GM12865 (cell line): ENCODE data around the gene SMPD3.

Source experiments
- DNase-seq: peaks from one replicate; pipeline ENCODE4 v3.0.0; 2010; ENCODE audit warnings: low read depth
- H3K4me3 ChIP-seq: 2 replicates; pipeline ENCODE4 v1.5.1; 2011; ENCODE audit warnings: mild to moderate bottlenecking, low read depth, low read length, control low read depth
- TF ChIP-seq, protein P1 (sequence below): IDR thresholded peaks from 2 replicates; pipeline ENCODE4 v1.5.1; 2011; ENCODE audit warnings: low read length, control low read depth, low read depth, inconsistent platforms; ENCODE audit not compliant: insufficient read depth; ENCODE audit errors: missing control alignments

The SMPD3 gene

DNA sequence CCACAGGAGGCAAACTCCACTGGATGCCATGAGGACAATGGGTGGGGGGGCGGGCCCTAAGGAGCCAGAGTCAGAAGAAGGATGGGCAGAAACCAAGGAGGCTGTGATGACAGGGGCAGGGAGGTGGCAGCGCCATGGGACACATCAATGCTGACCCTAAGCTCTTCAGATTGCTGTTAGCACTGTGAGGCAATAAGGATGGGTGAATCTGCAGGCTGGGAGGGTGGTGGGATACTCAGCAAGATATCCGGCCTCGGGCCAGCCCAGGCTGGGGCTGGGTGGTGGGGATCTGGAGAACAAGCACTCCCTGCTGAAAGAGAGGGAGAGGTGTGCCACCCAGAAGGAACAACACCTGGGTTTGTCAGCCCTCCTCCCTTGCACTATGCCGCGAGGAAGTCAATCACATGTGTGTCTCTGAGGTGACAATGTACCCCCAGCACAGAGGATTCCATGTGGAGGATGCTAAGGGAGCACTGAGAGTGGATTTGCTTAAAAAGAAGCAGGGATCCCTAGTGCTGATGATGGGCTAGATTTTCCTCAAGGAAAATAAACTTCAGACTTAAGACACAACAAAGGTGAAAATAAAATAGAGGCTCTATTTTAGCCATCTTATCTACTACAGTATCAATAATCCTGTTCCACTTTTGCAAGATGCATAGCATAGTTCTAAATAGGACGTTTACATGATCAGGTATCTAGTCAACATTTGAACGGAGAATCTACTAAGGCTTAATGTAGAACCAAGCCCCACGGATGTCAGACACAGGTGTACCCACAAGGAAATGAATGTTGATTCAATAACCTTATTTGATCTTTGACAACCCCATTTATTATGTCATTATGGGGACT, 22.6 kb downstream of the SMPD3 start:
- TF ChIP-seq, protein P1, sequence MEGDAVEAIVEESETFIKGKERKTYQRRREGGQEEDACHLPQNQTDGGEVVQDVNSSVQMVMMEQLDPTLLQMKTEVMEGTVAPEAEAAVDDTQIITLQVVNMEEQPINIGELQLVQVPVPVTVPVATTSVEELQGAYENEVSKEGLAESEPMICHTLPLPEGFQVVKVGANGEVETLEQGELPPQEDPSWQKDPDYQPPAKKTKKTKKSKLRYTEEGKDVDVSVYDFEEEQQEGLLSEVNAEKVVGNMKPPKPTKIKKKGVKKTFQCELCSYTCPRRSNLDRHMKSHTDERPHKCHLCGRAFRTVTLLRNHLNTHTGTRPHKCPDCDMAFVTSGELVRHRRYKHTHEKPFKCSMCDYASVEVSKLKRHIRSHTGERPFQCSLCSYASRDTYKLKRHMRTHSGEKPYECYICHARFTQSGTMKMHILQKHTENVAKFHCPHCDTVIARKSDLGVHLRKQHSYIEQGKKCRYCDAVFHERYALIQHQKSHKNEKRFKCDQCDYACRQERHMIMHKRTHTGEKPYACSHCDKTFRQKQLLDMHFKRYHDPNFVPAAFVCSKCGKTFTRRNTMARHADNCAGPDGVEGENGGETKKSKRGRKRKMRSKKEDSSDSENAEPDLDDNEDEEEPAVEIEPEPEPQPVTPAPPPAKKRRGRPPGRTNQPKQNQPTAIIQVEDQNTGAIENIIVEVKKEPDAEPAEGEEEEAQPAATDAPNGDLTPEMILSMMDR = no peak
- H3K4me3 ChIP-seq = no peak overlapping the region
- no peak for DNase-seq

DNA sequence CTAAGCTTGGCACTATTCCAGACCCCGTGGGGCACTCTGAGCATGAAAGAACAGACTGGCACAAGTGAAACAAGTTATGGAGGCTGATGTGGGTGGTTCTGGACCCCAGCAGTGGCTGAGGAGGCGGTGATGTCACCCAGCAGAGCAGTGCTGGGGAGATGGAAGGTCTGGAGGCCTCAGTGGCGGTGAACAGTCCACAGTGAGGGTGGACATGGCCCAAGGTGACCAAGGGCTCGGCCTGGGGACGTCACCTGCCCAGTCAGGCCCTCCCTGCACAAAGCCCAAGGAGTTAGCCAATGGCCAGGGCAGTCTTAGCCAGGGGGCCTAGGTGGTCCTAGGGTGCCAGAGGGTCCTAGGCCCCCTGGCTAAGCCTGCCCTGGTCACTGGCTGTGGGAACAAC, 24.5 kb downstream of the SMPD3 start:
- no peak for DNase-seq
- TF ChIP-seq, protein P1 = no peak
- no peak overlapping the region for H3K4me3 ChIP-seq

DNA sequence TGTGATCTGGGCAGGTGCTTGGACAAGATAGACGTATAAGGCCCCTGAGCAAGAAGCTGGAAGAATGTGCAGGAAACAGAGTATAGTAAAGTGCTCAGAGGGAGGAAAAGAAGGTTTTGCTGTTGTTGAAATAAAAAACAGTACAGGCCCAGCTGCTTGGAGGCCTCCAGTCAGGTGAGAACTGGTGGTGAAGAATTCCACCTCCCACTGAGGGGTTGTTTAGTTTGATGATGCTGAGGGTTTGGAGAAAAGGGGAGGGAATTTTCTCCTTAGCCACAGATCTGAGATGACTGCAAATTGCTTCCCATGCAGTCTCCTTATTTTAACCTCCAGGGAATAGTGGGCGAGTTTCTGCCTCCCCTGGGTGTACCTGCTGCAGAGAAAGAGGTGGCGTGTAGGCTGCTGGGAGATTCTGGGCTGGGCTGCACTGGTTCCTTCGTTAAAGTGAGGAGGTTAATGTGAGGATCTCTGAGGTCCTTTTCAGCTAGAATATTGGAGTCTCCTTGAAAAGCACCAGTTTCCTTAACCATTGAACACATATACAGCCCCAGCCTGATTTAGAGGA, 25.8 kb downstream of the SMPD3 start:
- no peak overlapping the region for H3K4me3 ChIP-seq
- TF ChIP-seq, protein P1 = no peak
- DNase-seq = no peak

DNA sequence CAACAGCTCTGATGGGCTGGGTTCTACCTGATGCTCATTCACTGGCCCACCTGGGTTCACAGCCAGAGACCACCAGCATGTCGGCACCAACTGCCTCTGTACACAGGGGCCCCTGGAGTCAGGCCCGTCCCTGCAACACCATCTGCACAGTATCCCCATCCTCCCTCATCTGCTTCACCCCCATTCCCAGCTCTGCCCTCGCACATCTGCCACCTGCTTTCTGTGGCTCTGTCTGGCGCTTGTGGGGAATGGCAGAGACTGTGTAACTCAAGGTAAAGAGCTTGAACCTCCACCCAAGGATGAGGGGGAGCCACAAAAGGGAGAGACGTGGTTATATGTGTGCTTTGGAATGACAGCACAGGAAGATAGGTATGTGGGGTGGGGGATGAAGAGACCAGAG, 27.2 kb downstream of the SMPD3 start:
- DNase-seq = no peak
- H3K4me3 ChIP-seq = no peak overlapping the region
- TF ChIP-seq, protein P1 = no peak

DNA sequence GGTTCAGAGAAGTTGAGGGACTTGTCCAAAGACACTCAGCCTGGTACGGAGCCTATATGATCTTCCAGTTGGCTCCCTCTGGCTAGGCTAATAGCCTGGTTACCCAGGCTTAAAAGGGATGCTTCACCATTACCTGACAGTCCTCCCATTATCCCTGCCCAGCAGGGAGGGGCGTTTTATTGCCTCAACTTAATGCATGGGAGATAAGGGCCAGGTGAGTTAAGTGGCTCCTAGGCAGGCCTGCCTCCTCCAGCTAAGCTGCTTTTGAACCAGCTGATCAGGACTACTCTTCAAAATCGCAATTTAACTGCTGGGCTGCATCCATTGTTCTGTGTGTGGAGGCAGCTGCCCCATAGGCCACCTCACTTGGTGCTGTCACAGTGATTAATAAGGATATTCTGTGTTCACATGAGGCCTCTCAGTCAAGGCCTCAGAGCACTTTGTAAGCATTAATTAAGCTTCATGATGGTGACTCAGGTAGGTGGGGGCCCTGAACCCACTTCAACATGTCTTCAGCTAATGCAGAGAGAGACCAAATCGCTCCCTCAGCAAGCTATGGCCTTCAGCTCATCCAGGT, 27.9 kb downstream of the SMPD3 start:
- no peak overlapping the region for H3K4me3 ChIP-seq
- DNase-seq = no peak
- TF ChIP-seq, protein P1 = no peak

DNA sequence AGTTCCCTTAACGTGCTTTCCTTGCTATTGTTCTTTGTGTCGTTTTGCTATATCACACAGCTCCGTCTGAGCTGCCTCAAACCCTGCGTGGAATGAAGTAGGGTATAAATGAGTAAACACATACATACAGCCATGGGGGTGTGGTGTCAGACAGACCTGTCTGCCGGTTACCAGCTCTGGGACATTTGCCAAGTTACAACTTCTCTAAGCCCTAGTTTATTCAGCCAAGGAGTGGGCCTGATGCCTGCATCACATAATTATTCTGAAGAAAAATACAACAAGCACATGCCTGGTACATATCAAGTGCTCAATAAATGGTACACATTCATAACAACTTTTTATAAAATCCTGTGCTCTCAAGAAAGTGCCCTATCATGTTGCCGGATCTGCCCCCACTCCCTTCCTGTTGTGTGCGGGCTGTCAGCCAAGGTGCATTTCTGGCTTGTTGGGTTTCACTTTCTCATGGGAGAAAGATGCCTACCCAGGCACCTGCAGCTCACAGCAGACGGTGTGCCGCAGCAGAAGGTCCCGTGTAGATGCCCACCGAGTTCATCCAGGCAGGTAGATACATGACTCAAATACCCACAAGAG, 30.5 kb downstream of the SMPD3 start:
- TF ChIP-seq, protein P1 = no peak
- peak overlapping the region; percentile 20; the same call in 1 of the 2 replicates for H3K4me3 ChIP-seq
- DNase-seq = peak; percentile 87
